H9 (cell line): ENCODE results near the gene DTNB. TPM values are rescaled to one million over a fixed set of nuclear protein-coding genes. Genes with fewer than 3 reads are reported as not detected.

Source experiments
- DNase-seq: peaks from one replicate; pipeline ENCODE4 v3.0.0-alpha.2; 2017
- H2AFZ ChIP-seq: one replicate; pipeline ENCODE4 v1.6.1; 2013; ENCODE audit warnings: mild to moderate bottlenecking, low read length, control low read depth, moderate library complexity
- H2AK5ac ChIP-seq: 2 replicates; pipeline ENCODE4 v1.6.1; 2013; ENCODE audit warnings: low read length, control low read depth, mixed read lengths; ENCODE audit not compliant: insufficient read length
- H2BK120ac ChIP-seq: one replicate; pipeline ENCODE4 v1.6.1; 2013; ENCODE audit warnings: low read depth, mild to moderate bottlenecking, low read length, control low read depth, inconsistent platforms; ENCODE audit not compliant: poor library complexity, severe bottlenecking
- H2BK12ac ChIP-seq: 2 replicates; pipeline ENCODE4 v1.6.1; 2013; ENCODE audit warnings: low read length, control low read depth, mixed read lengths, low read depth; ENCODE audit not compliant: insufficient read length
- H2BK15ac ChIP-seq: 2 replicates; pipeline ENCODE4 v1.6.1; 2013; ENCODE audit warnings: low read depth, low read length, control low read depth
- H2BK20ac ChIP-seq: one replicate; pipeline ENCODE4 v1.6.1; 2013; ENCODE audit warnings: low read depth, mild to moderate bottlenecking, low read length, control low read depth, inconsistent platforms; ENCODE audit not compliant: poor library complexity, severe bottlenecking
- H2BK5ac ChIP-seq: 2 replicates; pipeline ENCODE4 v1.6.1; 2013; ENCODE audit warnings: low read length, control low read depth, mixed read lengths; ENCODE audit not compliant: insufficient read length
- H3K14ac ChIP-seq: 2 replicates; pipeline ENCODE4 v1.6.1; 2013; ENCODE audit warnings: low read length, control low read depth; ENCODE audit not compliant: insufficient read depth
- H3K18ac ChIP-seq: 2 replicates; pipeline ENCODE4 v1.6.1; 2013; ENCODE audit warnings: low read depth, mild to moderate bottlenecking, mixed read lengths, low read length, control low read depth; ENCODE audit not compliant: insufficient read length
- H3K23ac ChIP-seq: 2 replicates; pipeline ENCODE4 v1.6.1; 2013; ENCODE audit warnings: low read length, control low read depth, mixed read lengths, low read depth; ENCODE audit not compliant: insufficient read length
- H3K23me2 ChIP-seq: 2 replicates; pipeline ENCODE4 v1.6.1; 2013; ENCODE audit warnings: low read depth, mild to moderate bottlenecking, mixed read lengths, low read length, control low read depth; ENCODE audit not compliant: insufficient read length, poor library complexity, severe bottlenecking
- H3K27ac ChIP-seq: 2 replicates; pipeline ENCODE4 v1.5.1; 2013; ENCODE audit warnings: low read length, control low read depth, mixed read lengths, low read depth; ENCODE audit not compliant: insufficient read length
- H3K27me3 ChIP-seq: 2 replicates; pipeline ENCODE4 v1.6.1; 2013; ENCODE audit warnings: low read length, control low read depth, inconsistent platforms; ENCODE audit not compliant: insufficient read depth
- H3K4ac ChIP-seq: 2 replicates; pipeline ENCODE4 v1.6.1; 2013; ENCODE audit warnings: low read depth, mild to moderate bottlenecking, control low read depth, inconsistent platforms, low read length, moderate library complexity
- H3K4me1 ChIP-seq: 2 replicates; pipeline ENCODE4 v1.6.1; 2013; ENCODE audit warnings: low read length, control low read depth, inconsistent platforms; ENCODE audit not compliant: insufficient read depth
- H3K4me2 ChIP-seq: 2 replicates; pipeline ENCODE4 v1.6.1; 2013; ENCODE audit warnings: low read length, control low read depth, mixed read lengths; ENCODE audit not compliant: insufficient read length, insufficient read depth
- H3K56ac ChIP-seq: 2 replicates; pipeline ENCODE4 v1.6.1; 2013; ENCODE audit warnings: low read depth, mild to moderate bottlenecking, mixed read lengths, low read length, control low read depth; ENCODE audit not compliant: insufficient read length
- H3K79me1 ChIP-seq: 2 replicates; pipeline ENCODE4 v1.6.1; 2013; ENCODE audit warnings: low read depth, mild to moderate bottlenecking, moderate library complexity, low read length, control low read depth, inconsistent platforms; ENCODE audit not compliant: insufficient read depth, poor library complexity, severe bottlenecking
- H3K79me2 ChIP-seq: 2 replicates; pipeline ENCODE4 v1.6.1; 2013; ENCODE audit warnings: low read length, control low read depth, inconsistent platforms; ENCODE audit not compliant: insufficient read depth
- H3K9ac ChIP-seq: 2 replicates; pipeline ENCODE4 v1.6.1; 2013; ENCODE audit warnings: low read length, control low read depth, mixed read lengths; ENCODE audit not compliant: insufficient read length; ENCODE audit errors: extremely low read depth
- H3K9me3 ChIP-seq: one replicate; pipeline ENCODE4 v1.6.1; 2013; ENCODE audit warnings: low read depth, low read length, inconsistent platforms; ENCODE audit not compliant: control insufficient read depth
- H3T11ph ChIP-seq: one replicate; pipeline ENCODE4 v1.6.1; 2013; ENCODE audit warnings: mild to moderate bottlenecking, low read length, control low read depth, inconsistent platforms
- H4K20me1 ChIP-seq: one replicate; pipeline ENCODE4 v1.6.1; 2013; ENCODE audit not compliant: control insufficient read depth, insufficient read length, insufficient read depth
- H4K5ac ChIP-seq: 2 replicates; pipeline ENCODE4 v1.6.1; 2013; ENCODE audit warnings: low read depth, mild to moderate bottlenecking, mixed read lengths, low read length, control low read depth; ENCODE audit not compliant: insufficient read length
- H4K8ac ChIP-seq: replicated peaks from 2 replicates; pipeline ENCODE4 v1.6.1; 2013; ENCODE audit warnings: low read length, control low read depth, mixed read lengths, low read depth; ENCODE audit not compliant: insufficient read length
- H4K91ac ChIP-seq: 2 replicates; pipeline ENCODE4 v1.6.1; 2013; ENCODE audit warnings: low read depth, mild to moderate bottlenecking, moderate library complexity, mixed read lengths, low read length, control low read depth; ENCODE audit not compliant: insufficient read length
- H3K27ac Mint-ChIP-seq, 3 experiments: 2 replicates in 2 of 3; 3 replicates in 1 of 3; pipeline ENCODE4 v1.8.0; 2020 to 2021; ENCODE audit warnings: mixed read lengths in 3 of 3, mild to moderate bottlenecking in 1 of 3, moderate library complexity in 1 of 3
- H3K27me3 Mint-ChIP-seq: 2 replicates; pipeline ENCODE4 v1.8.0; 2021; ENCODE audit warnings: low read depth, mild to moderate bottlenecking, moderate library complexity, mixed read lengths
- H3K36me3 Mint-ChIP-seq, 3 experiments: 2 replicates in 2 of 3; 3 replicates in 1 of 3; pipeline ENCODE4 v1.8.0; 2020 to 2021; ENCODE audit warnings: low read depth in 3 of 3, mixed read lengths in 3 of 3; ENCODE audit not compliant: insufficient read depth in 1 of 3
- H3K4me1 Mint-ChIP-seq, 2 experiments: 2 replicates each; pipeline ENCODE4 v1.8.0; 2020; ENCODE audit warnings: mixed read lengths in 2 of 2
- H3K4me3 Mint-ChIP-seq, 2 experiments: 2 replicates in 1 of 2; 3 replicates in 1 of 2; pipeline ENCODE4 v1.8.0; 2020 to 2021; ENCODE audit warnings: mild to moderate bottlenecking in 2 of 2, mixed read lengths in 2 of 2, moderate library complexity in 1 of 2
- H3K9me3 Mint-ChIP-seq, 2 experiments: 2 replicates in 1 of 2; 3 replicates in 1 of 2; pipeline ENCODE4 v1.8.0; 2020; ENCODE audit warnings: mild to moderate bottlenecking in 2 of 2, mixed read lengths in 2 of 2, moderate library complexity in 1 of 2
- CTCF ChIP-seq: fragments of 200-600 bp; sonication (generic); conservative IDR thresholded peaks from 3 replicates; pipeline ENCODE4 v1.8.0; 2021; ENCODE audit warnings: antibody characterized with exemption, mild to moderate bottlenecking
- WGBS: extraction: QIAGEN DNeasy Blood & Tissue Kit; methylation state at CpG from one replicate; pipeline ENCODE4 v1.1.7; 2013; ENCODE audit warnings: missing lambda C conversion rate, low lambda C conversion rate, mixed read lengths; ENCODE audit not compliant: insufficient read length; ENCODE audit errors: extremely low coverage; 5-methylcytosine and 5-hydroxymethylcytosine counted together
- total RNA-seq: library from RNA; stranded (reverse); gene quantifications from 2 replicates; pipeline ENCODE4 v1.2.1, GENCODE V29; 2021

Gene DTNB
- total RNA-seq, 1 experiment from 2014 or later = 26.7 TPM

GRCh38 chr2:25671622-25672021, 1.8 kb downstream of the DTNB start:
- Histone ChIP-seq H3K4me2 (peak overlapping the region; percentile 88), H2BK12ac (no peak overlapping the region), H4K20me1 (no peaks in the 10 kb centered on the region), H3K56ac (no peak overlapping the region), H3K23me2 (peaks cover 12% of the 10 kb centered on the region), H3K9ac (no peak overlapping the region), H2AK5ac (no peak overlapping the region), H3K79me1 (no peaks in the 10 kb centered on the region), H3K4me1 (peaks cover 5% of the 10 kb centered on the region; the same call in 1 of the 2 replicates), H2BK120ac (no peak overlapping the region), H3K79me2 (peaks cover 13% of the 10 kb centered on the region; the same call in 1 of the 2 replicates), H3K23ac (no peak overlapping the region), H4K91ac (no peak overlapping the region), H3K4ac (no peak overlapping the region), H2BK15ac (no peak overlapping the region), H3K14ac (no peak overlapping the region), H3K27ac (no peak overlapping the region), H3T11ph (no peak overlapping the region), H4K8ac (no peak overlapping the region), H4K5ac (no peak overlapping the region), H2AFZ (no peak overlapping the region), H2BK5ac (no peak overlapping the region), H2BK20ac (no peak overlapping the region), H3K9me3 (no peaks in the 10 kb centered on the region), H3K18ac (no peak overlapping the region), H3K27me3 (no peaks in the 10 kb centered on the region; the same call in 1 of the 2 replicates)
- peaks cover 38% of the 10 kb centered on the region for H3K27me3 Mint-ChIP-seq
- H3K4me3 Mint-ChIP-seq = peak overlapping the region; percentile 80 to 89
- H3K9me3 Mint-ChIP-seq = peaks cover 0 to 1% of the 10 kb centered on the region in 2 experiments; a peak in 2 of 5 replicates
- H3K27ac Mint-ChIP-seq = peak overlapping the region in 1 of 3 experiments; percentile 54; a peak in 1 of 7 replicates
- no peak for DNase-seq
- no CpG with 5 or more reads among the region's 2 CpGs for WGBS
- TF ChIP-seq CTCF = no peak
- peaks cover 35 to 43% of the 10 kb centered on the region in 2 experiments for H3K4me1 Mint-ChIP-seq
- no peaks in the 10 kb centered on the region; a peak in 1 of 7 replicates for H3K36me3 Mint-ChIP-seq
